HL-60 (cell line): Measurements from ENCODE around the gene COQ8B.

ENCODE experiments used
- GABPA ChIP-seq: IDR thresholded peaks from 2 replicates; pipeline ENCODE4 v1.6.1; 2012; ENCODE audit warnings: low read depth
- POLR2AphosphoS5 ChIP-seq: IDR thresholded peaks from 2 replicates; pipeline ENCODE4 v1.6.1; 2012; ENCODE audit warnings: low read depth
- TF ChIP-seq, protein P1 (sequence below): IDR thresholded peaks from one replicate; pipeline ENCODE4 v1.5.1; 2011; ENCODE audit warnings: low read length, control low read depth, inconsistent platforms; ENCODE audit not compliant: insufficient read depth
- TF ChIP-seq, protein P2 (sequence below): IDR thresholded peaks from 2 replicates; pipeline ENCODE4 v1.6.1; 2012; ENCODE audit warnings: low read depth; ENCODE audit not compliant: insufficient replicate concordance

DNA sequence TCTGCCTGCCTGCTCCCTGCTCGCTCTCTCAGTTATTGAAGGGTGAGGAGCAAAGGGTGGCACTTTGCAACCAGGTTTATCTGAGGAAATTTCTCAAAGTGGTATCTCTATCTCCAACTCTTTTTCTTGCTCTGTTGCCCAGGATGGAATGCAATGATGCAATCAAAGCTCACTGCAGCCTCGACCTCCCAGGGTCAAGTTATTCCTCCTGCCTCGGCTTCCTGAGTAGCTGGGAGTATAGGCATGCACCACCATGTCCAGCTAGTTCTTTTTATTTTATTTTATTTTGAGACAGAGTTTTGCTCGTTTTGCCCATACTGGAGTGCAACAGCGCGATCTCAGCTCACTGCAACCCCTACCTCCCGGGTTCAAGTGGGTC, 28.7 kb upstream of the COQ8B start:
- TF ChIP-seq, protein P1, sequence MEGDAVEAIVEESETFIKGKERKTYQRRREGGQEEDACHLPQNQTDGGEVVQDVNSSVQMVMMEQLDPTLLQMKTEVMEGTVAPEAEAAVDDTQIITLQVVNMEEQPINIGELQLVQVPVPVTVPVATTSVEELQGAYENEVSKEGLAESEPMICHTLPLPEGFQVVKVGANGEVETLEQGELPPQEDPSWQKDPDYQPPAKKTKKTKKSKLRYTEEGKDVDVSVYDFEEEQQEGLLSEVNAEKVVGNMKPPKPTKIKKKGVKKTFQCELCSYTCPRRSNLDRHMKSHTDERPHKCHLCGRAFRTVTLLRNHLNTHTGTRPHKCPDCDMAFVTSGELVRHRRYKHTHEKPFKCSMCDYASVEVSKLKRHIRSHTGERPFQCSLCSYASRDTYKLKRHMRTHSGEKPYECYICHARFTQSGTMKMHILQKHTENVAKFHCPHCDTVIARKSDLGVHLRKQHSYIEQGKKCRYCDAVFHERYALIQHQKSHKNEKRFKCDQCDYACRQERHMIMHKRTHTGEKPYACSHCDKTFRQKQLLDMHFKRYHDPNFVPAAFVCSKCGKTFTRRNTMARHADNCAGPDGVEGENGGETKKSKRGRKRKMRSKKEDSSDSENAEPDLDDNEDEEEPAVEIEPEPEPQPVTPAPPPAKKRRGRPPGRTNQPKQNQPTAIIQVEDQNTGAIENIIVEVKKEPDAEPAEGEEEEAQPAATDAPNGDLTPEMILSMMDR: no peak
- TF ChIP-seq GABPA (no peak), POLR2AphosphoS5 (no peak)
- TF ChIP-seq, protein P2, sequence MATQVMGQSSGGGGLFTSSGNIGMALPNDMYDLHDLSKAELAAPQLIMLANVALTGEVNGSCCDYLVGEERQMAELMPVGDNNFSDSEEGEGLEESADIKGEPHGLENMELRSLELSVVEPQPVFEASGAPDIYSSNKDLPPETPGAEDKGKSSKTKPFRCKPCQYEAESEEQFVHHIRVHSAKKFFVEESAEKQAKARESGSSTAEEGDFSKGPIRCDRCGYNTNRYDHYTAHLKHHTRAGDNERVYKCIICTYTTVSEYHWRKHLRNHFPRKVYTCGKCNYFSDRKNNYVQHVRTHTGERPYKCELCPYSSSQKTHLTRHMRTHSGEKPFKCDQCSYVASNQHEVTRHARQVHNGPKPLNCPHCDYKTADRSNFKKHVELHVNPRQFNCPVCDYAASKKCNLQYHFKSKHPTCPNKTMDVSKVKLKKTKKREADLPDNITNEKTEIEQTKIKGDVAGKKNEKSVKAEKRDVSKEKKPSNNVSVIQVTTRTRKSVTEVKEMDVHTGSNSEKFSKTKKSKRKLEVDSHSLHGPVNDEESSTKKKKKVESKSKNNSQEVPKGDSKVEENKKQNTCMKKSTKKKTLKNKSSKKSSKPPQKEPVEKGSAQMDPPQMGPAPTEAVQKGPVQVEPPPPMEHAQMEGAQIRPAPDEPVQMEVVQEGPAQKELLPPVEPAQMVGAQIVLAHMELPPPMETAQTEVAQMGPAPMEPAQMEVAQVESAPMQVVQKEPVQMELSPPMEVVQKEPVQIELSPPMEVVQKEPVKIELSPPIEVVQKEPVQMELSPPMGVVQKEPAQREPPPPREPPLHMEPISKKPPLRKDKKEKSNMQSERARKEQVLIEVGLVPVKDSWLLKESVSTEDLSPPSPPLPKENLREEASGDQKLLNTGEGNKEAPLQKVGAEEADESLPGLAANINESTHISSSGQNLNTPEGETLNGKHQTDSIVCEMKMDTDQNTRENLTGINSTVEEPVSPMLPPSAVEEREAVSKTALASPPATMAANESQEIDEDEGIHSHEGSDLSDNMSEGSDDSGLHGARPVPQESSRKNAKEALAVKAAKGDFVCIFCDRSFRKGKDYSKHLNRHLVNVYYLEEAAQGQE: no peak
